ENCODE data around the gene BET1L.

- no peak for TF ChIP-seq CTCF (IDR thresholded peaks at IDR 0.05; ENCODE audit: low read depth, low read length, missing input control)
- TF ChIP-seq REST (IDR thresholded peaks at IDR 0.05) = no peak
- TF ChIP-seq JUND (IDR thresholded peaks at IDR 0.05) = no peak
- no peak for TF ChIP-seq ATF3 (IDR thresholded peaks at IDR 0.05)
- no peak for TF ChIP-seq FOXA1 (IDR thresholded peaks at IDR 0.05)
- TF ChIP-seq MAX (IDR thresholded peaks at IDR 0.05) = no peak
- no peak for TF ChIP-seq GABPA (IDR thresholded peaks at IDR 0.05 in 1 of 2, conservative IDR thresholded peaks at IDR 0.05 in 1 of 2)
- no peak for TF ChIP-seq YY1 (IDR thresholded peaks at IDR 0.05)
These were observed 28.4 kb upstream of the BET1L start for GRCh38 chr11:235609-235996.
